Breast epithelium (tissue), 4 donors: ENCODE data around the gene GAN. TPM values are rescaled to one million over a fixed set of nuclear protein-coding genes. Genes with fewer than 3 reads are reported as not detected.

Experiments
- DNase-seq, 2 donors: peaks; one replicate each; pipeline ENCODE4 v3.0.0-alpha.2; 2019; ENCODE audit warnings: low spot score in 2 of 2
- H3K27ac ChIP-seq, 2 donors: fragments of 200-600 bp; sonication (generic) in 1 of 2; one replicate each; pipeline ENCODE4 v1.5.1; 2016 to 2019; ENCODE audit warnings: mild to moderate bottlenecking in 1 of 2
- H3K27me3 ChIP-seq, 2 donors: fragments of 200-600 bp; sonication (generic) in 1 of 2; one replicate each; pipeline versions ENCODE4 v1.5.1 to v1.6.0; 2017 to 2019; ENCODE audit warnings: control low read depth in 1 of 2, mild to moderate bottlenecking in 1 of 2
- H3K36me3 ChIP-seq: fragments of 200-600 bp; one replicate; pipeline ENCODE4 v1.5.1; 2019
- H3K4me1 ChIP-seq, 2 donors: fragments of 200-600 bp; sonication (generic); one replicate each; pipeline ENCODE4 v1.5.1; 2016 to 2019; ENCODE audit warnings: control low read depth in 1 of 2
- H3K4me3 ChIP-seq, 3 donors: fragments of 200-600 bp; sonication (generic); 1 replicate in 2 of 3; 2 replicates in 1 of 3; pipeline ENCODE4 v1.5.1; 2016 to 2019; ENCODE audit warnings: mild to moderate bottlenecking in 3 of 3, moderate library complexity in 2 of 3
- H3K9me3 ChIP-seq, 2 donors: fragments of 200-600 bp; sonication (generic) in 1 of 2; one replicate each; pipeline ENCODE4 v1.5.1; 2016 to 2019; ENCODE audit warnings: control low read depth in 1 of 2
- POLR2A ChIP-seq: fragments of 450-650 bp; IDR thresholded peaks from one replicate; pipeline ENCODE4 v1.6.1; 2016; ENCODE audit warnings: antibody characterized with exemption, mild to moderate bottlenecking, moderate library complexity
- POLR2AphosphoS5 ChIP-seq, 3 donors: sonication (generic); formaldehyde crosslinking; IDR thresholded peaks; one replicate each; pipeline ENCODE4 v1.6.1; 2017; ENCODE audit warnings: antibody characterized with exemption in 3 of 3
- intact Hi-C: fragments of 100-400 bp; cut with DNase I; formaldehyde crosslinking; loops from one replicate; pipeline ENCODE4 v1.15.1; 2023; ENCODE audit warnings: low total_unique reads
- total RNA-seq, 3 donors: library from RNA; depleted of rRNA; stranded (reverse); fragments of >200 nt; gene quantifications; one replicate each; pipeline ENCODE4 v1.1.0, GENCODE V29; 2016
- TF ChIP-seq, protein P1 (sequence below), 3 donors: fragments of 450-650 bp; IDR thresholded peaks; one replicate each; pipeline ENCODE4 v1.5.1; 2016 to 2017; ENCODE audit warnings: antibody characterized with exemption in 3 of 3, mild to moderate bottlenecking in 3 of 3, moderate library complexity in 3 of 3

The GAN gene
- total RNA-seq, 3 donors from 2014 or later, result 7.5 to 15.7 (median 10.8) TPM

DNA sequence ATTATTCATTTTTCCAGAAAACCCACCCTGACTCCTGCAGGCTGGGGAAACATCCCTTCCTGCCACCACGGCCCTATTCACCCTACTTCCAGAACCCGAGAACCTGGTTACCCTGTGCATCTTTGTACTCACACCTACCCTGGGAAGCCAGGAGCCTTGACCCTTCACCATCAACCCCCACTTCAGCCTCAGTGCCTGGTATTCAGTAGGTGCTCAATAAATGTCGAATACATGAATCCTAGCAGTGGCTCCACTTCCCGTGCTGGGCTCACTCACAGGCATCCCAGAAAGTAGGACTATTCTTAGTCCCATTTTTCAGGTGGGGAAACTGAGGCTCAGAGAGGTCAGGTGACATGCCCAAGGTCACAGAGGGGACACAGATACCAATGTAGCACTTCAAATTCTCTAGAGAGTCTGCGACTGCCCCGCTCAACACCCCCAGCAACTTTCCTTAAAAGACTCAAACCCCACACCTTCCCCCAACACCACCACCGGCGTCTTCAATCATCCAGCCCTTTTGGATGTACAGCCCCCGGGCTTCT, 93.7 kb downstream of the GAN start:
- no peaks in the 10 kb centered on the region for H3K36me3 ChIP-seq
- H3K4me1 ChIP-seq, result peaks cover 0 to 1% of the 10 kb centered on the region in 2 donors
- intact Hi-C loops, result loop anchor here (10.0 kb wide), 1 partner anchor 296 kb away; no protein-coding TSS in a partner anchor
- H3K4me3 ChIP-seq, result no peak overlapping the region
- no peak overlapping the region for H3K27ac ChIP-seq
- H3K27me3 ChIP-seq, result no peaks in the 10 kb centered on the region
- TF ChIP-seq, protein P1, sequence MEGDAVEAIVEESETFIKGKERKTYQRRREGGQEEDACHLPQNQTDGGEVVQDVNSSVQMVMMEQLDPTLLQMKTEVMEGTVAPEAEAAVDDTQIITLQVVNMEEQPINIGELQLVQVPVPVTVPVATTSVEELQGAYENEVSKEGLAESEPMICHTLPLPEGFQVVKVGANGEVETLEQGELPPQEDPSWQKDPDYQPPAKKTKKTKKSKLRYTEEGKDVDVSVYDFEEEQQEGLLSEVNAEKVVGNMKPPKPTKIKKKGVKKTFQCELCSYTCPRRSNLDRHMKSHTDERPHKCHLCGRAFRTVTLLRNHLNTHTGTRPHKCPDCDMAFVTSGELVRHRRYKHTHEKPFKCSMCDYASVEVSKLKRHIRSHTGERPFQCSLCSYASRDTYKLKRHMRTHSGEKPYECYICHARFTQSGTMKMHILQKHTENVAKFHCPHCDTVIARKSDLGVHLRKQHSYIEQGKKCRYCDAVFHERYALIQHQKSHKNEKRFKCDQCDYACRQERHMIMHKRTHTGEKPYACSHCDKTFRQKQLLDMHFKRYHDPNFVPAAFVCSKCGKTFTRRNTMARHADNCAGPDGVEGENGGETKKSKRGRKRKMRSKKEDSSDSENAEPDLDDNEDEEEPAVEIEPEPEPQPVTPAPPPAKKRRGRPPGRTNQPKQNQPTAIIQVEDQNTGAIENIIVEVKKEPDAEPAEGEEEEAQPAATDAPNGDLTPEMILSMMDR (IDR thresholded peaks at IDR 0.05), result no peak
- TF ChIP-seq POLR2AphosphoS5 (IDR thresholded peaks at IDR 0.05), result no peak
- no peak for TF ChIP-seq POLR2A
- no peaks in the 10 kb centered on the region for H3K9me3 ChIP-seq
- no peak for DNase-seq

DNA sequence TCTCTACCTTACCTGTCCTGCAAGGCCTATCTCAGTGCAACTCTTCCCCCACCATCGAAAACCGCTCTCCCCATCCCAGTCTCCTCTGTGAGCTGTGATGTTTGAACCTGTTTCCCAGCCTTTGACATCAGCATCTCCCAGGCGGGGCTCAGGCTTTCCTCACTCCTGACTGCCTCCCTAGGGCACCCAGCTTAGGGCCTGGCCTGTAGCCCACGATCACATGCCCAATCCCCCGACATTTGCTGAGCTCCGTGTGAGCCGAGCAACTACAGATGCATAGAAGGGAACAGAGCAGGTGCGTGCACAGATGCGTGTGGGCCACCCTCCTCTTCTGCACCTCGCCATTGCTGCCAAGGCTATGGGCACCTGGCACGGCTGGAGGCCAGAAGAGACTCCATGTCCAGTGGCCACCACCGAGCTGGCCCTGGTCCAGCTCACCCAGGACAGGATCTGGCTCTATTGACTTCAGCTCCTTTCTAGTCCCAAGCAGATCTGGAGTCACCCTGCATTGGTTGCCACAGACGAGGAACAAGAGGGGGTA, 94.3 kb downstream of the GAN start:
- H3K27ac ChIP-seq, result no peak overlapping the region
- DNase-seq, result no peak
- no peaks in the 10 kb centered on the region for H3K27me3 ChIP-seq
- H3K36me3 ChIP-seq, result no peaks in the 10 kb centered on the region
- no peaks in the 10 kb centered on the region for H3K9me3 ChIP-seq
- TF ChIP-seq POLR2A (no peak), POLR2AphosphoS5 (IDR thresholded peaks at IDR 0.05) (no peak)
- TF ChIP-seq, protein P1 (IDR thresholded peaks at IDR 0.05), result no peak
- intact Hi-C loops, result loop anchor here (10.0 kb wide), 1 partner anchor 296 kb away; no protein-coding TSS in a partner anchor
- H3K4me3 ChIP-seq, result no peak overlapping the region
- H3K4me1 ChIP-seq, result no peaks in the 10 kb centered on the region

DNA sequence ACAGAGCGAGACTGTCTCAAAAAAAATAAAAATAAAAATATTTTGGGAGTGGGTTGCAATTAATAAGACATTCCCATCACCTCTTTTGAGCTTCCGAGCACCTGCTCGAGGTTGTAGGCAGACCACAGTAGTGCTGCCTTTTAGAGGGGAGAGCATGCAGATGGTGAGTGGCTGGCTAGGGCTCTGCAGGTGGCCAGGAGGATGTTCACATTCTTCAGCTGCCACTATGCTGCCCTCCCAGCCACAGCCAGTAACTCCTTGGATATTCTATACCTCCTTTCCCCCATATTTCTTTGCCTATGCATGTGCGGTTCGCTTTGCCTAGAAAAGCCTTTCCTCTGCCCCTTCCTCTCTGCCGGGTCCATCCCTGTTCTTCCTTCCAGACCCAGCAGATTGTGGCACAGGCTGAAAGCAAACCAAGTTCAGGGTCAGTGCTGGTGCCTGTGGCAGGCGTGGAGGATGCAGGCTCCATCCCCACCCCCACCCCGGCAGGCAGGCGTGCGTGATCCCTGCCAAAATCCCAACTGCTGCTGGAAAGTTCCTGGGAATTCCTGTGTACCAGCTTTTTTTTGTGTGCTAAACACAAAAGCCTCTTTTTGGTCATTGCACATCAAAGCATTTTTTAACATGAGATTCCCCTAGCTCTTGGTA, 96.0 kb downstream of the GAN start:
- Histone ChIP-seq H3K9me3 (no peaks in the 10 kb centered on the region), H3K36me3 (no peaks in the 10 kb centered on the region), H3K27ac (no peak overlapping the region), H3K27me3 (no peaks in the 10 kb centered on the region), H3K4me1 (no peaks in the 10 kb centered on the region), H3K4me3 (no peak overlapping the region)
- intact Hi-C loops, result no loop called here
- no peak for DNase-seq
- TF ChIP-seq POLR2AphosphoS5 (IDR thresholded peaks at IDR 0.05), result no peak
- TF ChIP-seq, protein P1 (IDR thresholded peaks at IDR 0.05), result no peak
- no peak for TF ChIP-seq POLR2A

DNA sequence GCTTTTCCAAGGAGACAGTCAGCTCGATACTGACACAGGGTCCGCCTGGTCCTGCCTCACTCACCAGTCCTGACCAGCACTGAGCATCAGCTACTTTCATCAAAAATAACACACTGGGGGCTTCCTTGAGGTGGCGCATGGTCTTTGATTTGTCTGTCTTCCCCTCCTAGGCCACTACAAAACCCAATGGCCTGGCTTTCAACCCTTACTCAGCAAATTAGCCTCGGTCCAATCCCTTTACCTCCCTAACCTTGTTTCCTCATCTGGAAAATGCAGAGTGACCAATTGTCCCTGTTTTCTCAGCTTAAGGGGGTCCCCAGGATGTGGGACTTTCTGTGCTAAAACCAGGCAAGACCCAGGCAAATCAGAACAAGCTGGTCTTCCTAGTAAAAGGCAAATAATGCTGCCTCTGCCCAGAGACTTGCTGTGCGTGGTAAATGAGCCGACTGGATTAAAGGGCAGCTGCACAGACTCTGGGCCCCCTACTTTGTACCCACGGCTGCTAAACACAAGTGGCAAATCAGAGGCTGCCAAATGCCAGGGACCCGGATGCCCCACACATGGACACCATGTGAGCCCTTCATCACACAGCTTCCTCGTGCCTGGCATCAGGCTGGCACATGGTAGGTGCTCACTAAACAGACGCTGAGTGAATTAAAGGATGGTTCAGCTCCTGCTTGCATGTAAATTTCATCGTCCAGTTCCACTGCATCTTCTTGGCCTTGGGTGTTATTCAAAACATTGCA, 98.7 kb downstream of the GAN start:
- no peak for DNase-seq
- Histone ChIP-seq H3K4me3 (no peak overlapping the region), H3K4me1 (no peaks in the 10 kb centered on the region), H3K9me3 (no peaks in the 10 kb centered on the region), H3K27ac (no peak overlapping the region), H3K27me3 (no peaks in the 10 kb centered on the region), H3K36me3 (no peaks in the 10 kb centered on the region)
- no peak for TF ChIP-seq POLR2A
- TF ChIP-seq POLR2AphosphoS5 (IDR thresholded peaks at IDR 0.05), result no peak
- TF ChIP-seq, protein P1 (IDR thresholded peaks at IDR 0.05), result no peak
- intact Hi-C loops, result no loop called here

DNA sequence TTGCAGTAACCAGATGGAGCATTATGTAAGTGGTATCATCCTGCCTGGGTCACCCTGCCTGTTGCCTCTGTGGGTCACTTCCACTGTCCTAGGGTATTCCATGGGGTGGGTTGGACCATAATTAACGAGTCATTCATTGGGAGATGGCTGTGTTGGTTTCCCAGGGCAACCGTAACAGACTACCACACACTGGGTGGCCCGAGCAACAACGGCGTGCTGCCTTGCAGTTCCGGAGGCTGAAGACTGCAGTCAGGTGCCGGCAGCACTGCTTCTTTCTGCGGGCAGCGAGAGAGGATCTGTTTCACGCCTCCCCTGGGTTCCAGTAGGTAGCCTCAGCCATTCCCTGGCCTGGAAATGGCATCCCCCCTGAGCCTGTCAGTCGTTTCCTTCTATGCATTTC, 101.0 kb downstream of the GAN start:
- H3K27ac ChIP-seq, result no peak overlapping the region
- no peaks in the 10 kb centered on the region for H3K36me3 ChIP-seq
- DNase-seq, result no peak
- TF ChIP-seq, protein P1 (IDR thresholded peaks at IDR 0.05), result no peak
- no peak for TF ChIP-seq POLR2AphosphoS5 (IDR thresholded peaks at IDR 0.05)
- no peak for TF ChIP-seq POLR2A
- no peaks in the 10 kb centered on the region for H3K27me3 ChIP-seq
- H3K4me1 ChIP-seq, result no peaks in the 10 kb centered on the region
- intact Hi-C loops, result no loop called here
- no peaks in the 10 kb centered on the region for H3K9me3 ChIP-seq
- H3K4me3 ChIP-seq, result no peak overlapping the region
